PC-9 (cell line): ENCODE data around the gene PCDHGA1. TPM values are rescaled to one million over a fixed set of nuclear protein-coding genes. Genes with fewer than 3 reads are reported as not detected.
A peak's percentile ranks its signal among the peaks of the same experiment; 100 is the strongest.

ENCODE experiments used
- BruUV-seq: library from RNA; stranded (reverse); fragments of 400-500 nt; replicated peaks from 2 replicates; lab custom pipeline; 2021; lab: Mats Ljungman, UMichigan
- CTCF ChIA-PET: fragments of 300-600 bp; sonication (Branson Sonifier 250); formaldehyde crosslinking; loops from one replicate; lab custom pipeline; 2022; ENCODE audit warnings: antibody characterized with exemption; lab: Charles Lee
- POLR2A ChIA-PET: fragments of 300-600 bp; sonication (Branson Sonifier 250); formaldehyde crosslinking; loops from one replicate; lab custom pipeline; 2022; ENCODE audit warnings: antibody characterized with exemption; ENCODE audit not compliant: unreplicated experiment; lab: Charles Lee
- DNase-seq, 2 experiments: peaks; one replicate each; pipeline versions ENCODE4 v3.0.0 to v3.0.0-alpha.2; 2015 to 2022; ENCODE audit warnings: mixed read lengths in 1 of 2
- H2AFZ ChIP-seq: fragments of 200-600 bp; sonication (generic); 2 replicates; pipeline ENCODE4 v1.8.1; 2017; ENCODE audit warnings: antibody characterized with exemption
- H3F3A ChIP-seq: fragments of 200-600 bp; sonication (generic); 2 replicates; pipeline ENCODE4 v1.8.1; 2017; ENCODE audit warnings: antibody characterized with exemption, mild to moderate bottlenecking, low read depth; ENCODE audit not compliant: insufficient read depth
- H3K27ac ChIP-seq: fragments of 200-600 bp; sonication (generic); 2 replicates; pipeline ENCODE4 v1.6.1; 2016; ENCODE audit warnings: mixed run types
- H3K27me3 ChIP-seq: fragments of 200-600 bp; sonication (generic); 2 replicates; pipeline ENCODE4 v1.6.1; 2016; ENCODE audit warnings: low read depth, mixed run types; ENCODE audit not compliant: insufficient read depth
- H3K36me3 ChIP-seq: fragments of 200-600 bp; sonication (generic); 2 replicates; pipeline ENCODE4 v1.6.1; 2016; ENCODE audit warnings: low read depth, mixed run types
- H3K4me1 ChIP-seq: fragments of 200-600 bp; sonication (generic); replicated peaks from 2 replicates; pipeline ENCODE4 v1.6.1; 2016; ENCODE audit warnings: mixed run types; ENCODE audit not compliant: insufficient read depth
- H3K4me2 ChIP-seq: fragments of 200-600 bp; sonication (generic); 2 replicates; pipeline ENCODE4 v1.6.1; 2017; ENCODE audit warnings: mixed run types
- H3K4me3 ChIP-seq: fragments of 200-600 bp; sonication (generic); 2 replicates; pipeline ENCODE4 v1.6.1; 2016; ENCODE audit warnings: mixed run types
- H3K79me2 ChIP-seq: fragments of 200-600 bp; sonication (generic); 2 replicates; pipeline ENCODE4 v1.6.1; 2017; ENCODE audit warnings: low read depth, mixed run types
- H3K9me2 ChIP-seq: fragments of 200-600 bp; sonication (generic); 2 replicates; pipeline ENCODE4 v1.8.1; 2017; ENCODE audit warnings: mild to moderate bottlenecking; ENCODE audit not compliant: insufficient read depth
- H3K9me3 ChIP-seq: fragments of 200-600 bp; sonication (generic); 2 replicates; pipeline ENCODE4 v1.8.1; 2016; ENCODE audit warnings: low read depth; ENCODE audit not compliant: insufficient read depth
- H4K20me1 ChIP-seq: fragments of 200-600 bp; sonication (generic); 2 replicates; pipeline ENCODE4 v1.8.1; 2017; ENCODE audit not compliant: insufficient read depth
- CTCF ChIP-seq: fragments of 200-600 bp; sonication (generic); conservative IDR thresholded peaks from 2 replicates; pipeline ENCODE4 v1.6.1; 2017; ENCODE audit warnings: mixed run types, antibody characterized with exemption, mild to moderate bottlenecking, moderate library complexity
- EZH2 ChIP-seq: fragments of 200-600 bp; sonication (generic); IDR thresholded peaks from 2 replicates; pipeline ENCODE4 v1.8.0; 2017; ENCODE audit warnings: antibody characterized with exemption, low read depth
- intact Hi-C: fragments of 100-400 bp; cut with micrococcal nuclease; formaldehyde crosslinking; loops from one replicate; pipeline ENCODE4 v1.10.0; 2022; ENCODE audit not compliant: unreplicated experiment
- total RNA-seq: library from RNA; stranded (reverse); gene quantifications from 2 replicates; pipeline ENCODE4 v1.2.3, GENCODE V29; 2021

Gene PCDHGA1
- total RNA-seq, 1 experiment from 2014 or later, result 0.07 TPM

- H3K36me3 ChIP-seq, result peaks cover 33% of the 10 kb centered on the region
- H3K4me1 ChIP-seq, result peaks cover 45% of the 10 kb centered on the region
- H2AFZ ChIP-seq, result no peak overlapping the region
- CTCF ChIA-PET, result interaction anchor here (0.5 to 1.2 kb wide), 5 partner anchors 11 to 718 kb away, joined by 3 to 8 read pairs (median 4); partner anchors contain the start of genes PCDHGA11 and PCDHGA12
- no peak overlapping the region for H3K4me3 ChIP-seq
- H3K9me3 ChIP-seq, result no peaks in the 10 kb centered on the region; the same call in 1 of the 2 replicates
- no peak for DNase-seq
- H3K79me2 ChIP-seq, result no peaks in the 10 kb centered on the region
- H3K27ac ChIP-seq, result no peak overlapping the region
- intact Hi-C loops, result loop anchor here (1.0 to 10.0 kb wide), 5 partner anchors 41 to 199 kb away; partner anchors contain the start of genes PCDHGA10, PCDHGC3 and TAF7
- H3F3A ChIP-seq, result peaks cover 75% of the 10 kb centered on the region
- no peaks in the 10 kb centered on the region for H3K9me2 ChIP-seq
- POLR2A ChIA-PET, result no interaction called here
- H3K4me2 ChIP-seq, result no peak overlapping the region
- no peaks in the 10 kb centered on the region for H3K27me3 ChIP-seq
- H4K20me1 ChIP-seq, result no peaks in the 10 kb centered on the region
- BruUV-seq, result no TSS peak
- no peak for TF ChIP-seq EZH2
- no peak for TF ChIP-seq CTCF
Measured at GRCh38 chr5:141523991-141524390, 193.7 kb downstream of the PCDHGA1 start.

- no peaks in the 10 kb centered on the region for H3K9me2 ChIP-seq
- peaks cover 38% of the 10 kb centered on the region for H3K4me1 ChIP-seq
- H4K20me1 ChIP-seq, result no peaks in the 10 kb centered on the region
- no peak overlapping the region for H3K4me2 ChIP-seq
- DNase-seq, result peak; percentile 77 to 78
- BruUV-seq, result no TSS peak
- no peak overlapping the region for H3K4me3 ChIP-seq
- H3K79me2 ChIP-seq, result no peaks in the 10 kb centered on the region
- H3K36me3 ChIP-seq, result peaks cover 29% of the 10 kb centered on the region
- intact Hi-C loops, result loop anchor here (1.0 to 10.0 kb wide), 5 partner anchors 40 to 200 kb away; partner anchors contain the start of genes PCDHGA10, PCDHGC3 and TAF7
- TF ChIP-seq EZH2 (no peak), CTCF (peak; percentile 97)
- no peak overlapping the region for H2AFZ ChIP-seq
- CTCF ChIA-PET, result interaction anchor here (0.5 to 1.2 kb wide), 5 partner anchors 12 to 717 kb away, joined by 3 to 8 read pairs (median 4); partner anchors contain the start of genes PCDHGA11 and PCDHGA12
- H3K27me3 ChIP-seq, result no peaks in the 10 kb centered on the region
- no peaks in the 10 kb centered on the region for H3K9me3 ChIP-seq
- peaks cover 70% of the 10 kb centered on the region for H3F3A ChIP-seq
- POLR2A ChIA-PET, result interaction anchor here (0.5 kb wide), 1 partner anchor 50 kb away, joined by 3 read pairs; no protein-coding TSS in a partner anchor
- no peak overlapping the region for H3K27ac ChIP-seq
Measured at GRCh38 chr5:141524604-141525597, 194.6 kb downstream of the PCDHGA1 start.

GRCh38 chr5:141525653-141526052 is 195.3 kb downstream of the PCDHGA1 start:
- Histone ChIP-seq H3F3A (peaks cover 63% of the 10 kb centered on the region), H3K79me2 (no peaks in the 10 kb centered on the region), H4K20me1 (no peaks in the 10 kb centered on the region), H3K4me1 (peaks cover 31% of the 10 kb centered on the region), H3K27me3 (no peaks in the 10 kb centered on the region), H3K4me2 (no peak overlapping the region), H3K36me3 (peaks cover 27% of the 10 kb centered on the region), H3K4me3 (no peak overlapping the region), H3K9me3 (no peaks in the 10 kb centered on the region), H3K27ac (no peak overlapping the region), H3K9me2 (no peaks in the 10 kb centered on the region), H2AFZ (no peak overlapping the region)
- no peak for DNase-seq
- intact Hi-C loops, result loop anchor here (2.0 to 10.0 kb wide), 3 partner anchors 39 to 201 kb away; partner anchors contain the start of genes PCDHGA10 and TAF7
- TF ChIP-seq EZH2, result no peak
- no peak for TF ChIP-seq CTCF
- BruUV-seq, result no TSS peak
- ChIA-PET POLR2A (no interaction called here), CTCF (no interaction called here)
